HepG2 (cell line): Measurements from ENCODE around the gene SAMD10. TPM values are rescaled to one million over a fixed set of nuclear protein-coding genes. Genes with fewer than 3 reads are reported as not detected.

ENCODE experiments used
- DRAP1 ChIP-seq: IDR thresholded peaks from 2 replicates; pipeline ENCODE4 v1.6.1; 2016; ENCODE audit warnings: missing genetic modification reagents, missing compliant biosample characterization
- HINFP ChIP-seq: sonication (generic); formaldehyde crosslinking; IDR thresholded peaks from 2 replicates; pipeline ENCODE4 v1.4.0; 2020; ENCODE audit warnings: low read depth, mild to moderate bottlenecking, missing genetic modification reagents
- HMG20B ChIP-seq: conservative IDR thresholded peaks from 2 replicates; pipeline ENCODE4 v1.6.1; 2016; ENCODE audit warnings: missing genetic modification reagents, missing compliant biosample characterization
- HOMEZ ChIP-seq: IDR thresholded peaks from 2 replicates; pipeline ENCODE4 v1.6.1; 2016; ENCODE audit warnings: low read depth
- IKZF5 ChIP-seq: IDR thresholded peaks from 2 replicates; pipeline ENCODE4 v1.6.1; 2018; ENCODE audit warnings: missing genetic modification reagents, mild to moderate bottlenecking, missing compliant biosample characterization
- LRRFIP1 ChIP-seq: sonication (generic); formaldehyde crosslinking; conservative IDR thresholded peaks from 2 replicates; pipeline ENCODE4 v1.4.0; 2020; ENCODE audit warnings: missing genetic modification reagents
- MAFG ChIP-seq: sonication (generic); formaldehyde crosslinking; IDR thresholded peaks from 2 replicates; pipeline ENCODE4 v1.5.1; 2020; ENCODE audit warnings: mild to moderate bottlenecking, missing genetic modification reagents
- NCOA5 ChIP-seq: sonication (generic); formaldehyde crosslinking; IDR thresholded peaks from 2 replicates; pipeline ENCODE4 v1.4.0; 2020; ENCODE audit warnings: missing genetic modification reagents
- NFIC ChIP-seq: IDR thresholded peaks from 2 replicates; pipeline ENCODE4 v1.6.1; 2012; ENCODE audit warnings: mild to moderate bottlenecking, low read length, inconsistent platforms
- PBX2 ChIP-seq: IDR thresholded peaks from 2 replicates; pipeline ENCODE4 v1.6.1; 2016; ENCODE audit warnings: control low read depth
- SKIL ChIP-seq: sonication (generic); formaldehyde crosslinking; IDR thresholded peaks from 2 replicates; pipeline ENCODE4 v1.8.0; 2022; ENCODE audit warnings: missing genetic modification reagents, mild to moderate bottlenecking, moderate library complexity, borderline replicate concordance
- SRY ChIP-seq: sonication (generic); formaldehyde crosslinking; IDR thresholded peaks from 2 replicates; pipeline ENCODE4 v1.8.0; 2022; ENCODE audit warnings: mild to moderate bottlenecking, missing genetic modification reagents
- TBP ChIP-seq: sonication (generic); formaldehyde crosslinking; IDR thresholded peaks from 2 replicates; pipeline ENCODE4 v1.5.0; 2020; ENCODE audit warnings: missing genetic modification reagents
- XRCC5 ChIP-seq: fragments of 200-400 bp; formaldehyde crosslinking; optimal IDR thresholded peaks from 2 replicates; pipeline ENCODE3; 2017; ENCODE audit warnings: mild to moderate bottlenecking, low read length
- ZEB1 ChIP-seq: IDR thresholded peaks from 2 replicates; pipeline ENCODE4 v1.6.1; 2012; ENCODE audit warnings: mild to moderate bottlenecking, low read depth, inconsistent platforms; ENCODE audit not compliant: insufficient replicate concordance
- ZNF225 ChIP-seq: sonication (generic); formaldehyde crosslinking; IDR thresholded peaks from 2 replicates; pipeline ENCODE4 v1.4.0; 2020; ENCODE audit warnings: mild to moderate bottlenecking, missing genetic modification reagents
- ZNF460 ChIP-seq: sonication (generic); formaldehyde crosslinking; IDR thresholded peaks from 2 replicates; pipeline ENCODE4 v1.5.1; 2020; ENCODE audit warnings: missing genetic modification reagents, mild to moderate bottlenecking, borderline replicate concordance
- ZNF678 ChIP-seq: sonication (generic); formaldehyde crosslinking; IDR thresholded peaks from 2 replicates; pipeline ENCODE4 v1.4.0; 2020; ENCODE audit warnings: mild to moderate bottlenecking, missing genetic modification reagents
- polyA plus RNA-seq, 8 experiments: library from polyadenylated mRNA; depleted of rRNA in 3 of 8; stranded (reverse) in 7 of 8; unstranded in 1 of 8; fragments of >200 nt; fragmentation: Illumina TruSeq in 4 of 8; extraction: Trizol in 4 of 8; gene quantifications; 2 replicates each; pipeline versions ENCODE4 v1.2.1 to v1.2.3, GENCODE V29; 2011 to 2016; ENCODE audit warnings: low read depth in 4 of 8, missing spikeins in 1 of 8, mixed read lengths in 1 of 8; ENCODE audit not compliant: insufficient read depth in 1 of 8
- total RNA-seq, 5 experiments: library from RNA; depleted of rRNA; stranded (reverse); fragments of >200 nt; fragmentation: Illumina TruSeq; extraction: Trizol; gene quantifications; 2 replicates each; pipeline ENCODE4 v1.2.3, GENCODE V29; 2016; ENCODE audit warnings: low read depth in 1 of 5

SAMD10 gene
- total and polyA plus RNA-seq, 2 of the 13 experiments (the other 11 are each of a cell fraction or from before 2014, with no cell fraction given): 6.1 to 11.0 TPM

- TF ChIP-seq SKIL (CRISPR knock-in tag) (no peak), TBP (CRISPR knock-in tag) (0 out of 2 replicates have a peak, but pooled peaks have one; percentile 89), ZEB1 (peak; percentile 83), ZNF678 (CRISPR knock-in tag) (peak; percentile 85), HMG20B (peak; percentile 49), NCOA5 (CRISPR knock-in tag) (peak; percentile 49; the same call in 1 of the 2 replicates), SRY (CRISPR knock-in tag) (no peak; the same call in 1 of the 2 replicates), ZNF460 (no peak), HOMEZ (CRISPR knock-in tag) (0 out of 2 replicates have a peak, but pooled peaks have one; percentile 66), DRAP1 (CRISPR knock-in tag) (peak; percentile 83), PBX2 (CRISPR knock-in tag) (no peak), LRRFIP1 (CRISPR knock-in tag) (no peak), XRCC5 (peak; percentile 77), HINFP (CRISPR knock-in tag) (peak; percentile 91), ZNF225 (CRISPR knock-in tag) (peak; percentile 78; the same call in 1 of the 2 replicates), IKZF5 (CRISPR knock-in tag) (peak; percentile 96), MAFG (no peak), NFIC (no peak)
These were observed 868 bp downstream of the SAMD10 start (continued) for GRCh38 chr20:63978319-63979228.
